GM04504 (cell line): Measurements from ENCODE around the gene PPM1N.

Experiments used
- DNase-seq: peaks from one replicate; pipeline ENCODE4 v3.0.0-alpha.2; 2012; ENCODE audit warnings: low read depth

PPM1N gene

GRCh38 chr19:45529420-45529785 lies 31.2 kb downstream of the PPM1N start:
- no peak for DNase-seq

- DNase-seq: no peak
Measured at GRCh38 chr19:45531349-45531748, 33.1 kb downstream of the PPM1N start.

GRCh38 chr19:45539459-45539858 lies 41.2 kb downstream of the PPM1N start:
- DNase-seq: no peak

GRCh38 chr19:45542234-45542668 lies 44.0 kb downstream of the PPM1N start:
- no peak for DNase-seq

GRCh38 chr19:45547211-45547770 lies 49.0 kb downstream of the PPM1N start:
- DNase-seq: no peak

GRCh38 chr19:45547965-45548609 lies 49.8 kb downstream of the PPM1N start:
- peak; percentile 67 for DNase-seq
